Retinal pigment epithelial cell (primary cell): ENCODE data around the gene TMBIM1.

ENCODE experiments used
- DNase-seq: peaks from one replicate; pipeline ENCODE4 v3.0.0-alpha.2; 2010; ENCODE audit warnings: low read depth
- H3K4me3 ChIP-seq: 2 replicates; pipeline ENCODE4 v1.5.1; 2011; ENCODE audit warnings: mild to moderate bottlenecking, low read length, control low read depth, moderate library complexity
- TF ChIP-seq, protein P1 (sequence below): conservative IDR thresholded peaks from 2 replicates; pipeline ENCODE4 v1.5.1; 2011; ENCODE audit warnings: low read depth, low read length, control low read depth, inconsistent platforms

TMBIM1 gene

GRCh38 chr2:218257390-218257981, 34.8 kb downstream of the TMBIM1 start:
- TF ChIP-seq, protein P1, sequence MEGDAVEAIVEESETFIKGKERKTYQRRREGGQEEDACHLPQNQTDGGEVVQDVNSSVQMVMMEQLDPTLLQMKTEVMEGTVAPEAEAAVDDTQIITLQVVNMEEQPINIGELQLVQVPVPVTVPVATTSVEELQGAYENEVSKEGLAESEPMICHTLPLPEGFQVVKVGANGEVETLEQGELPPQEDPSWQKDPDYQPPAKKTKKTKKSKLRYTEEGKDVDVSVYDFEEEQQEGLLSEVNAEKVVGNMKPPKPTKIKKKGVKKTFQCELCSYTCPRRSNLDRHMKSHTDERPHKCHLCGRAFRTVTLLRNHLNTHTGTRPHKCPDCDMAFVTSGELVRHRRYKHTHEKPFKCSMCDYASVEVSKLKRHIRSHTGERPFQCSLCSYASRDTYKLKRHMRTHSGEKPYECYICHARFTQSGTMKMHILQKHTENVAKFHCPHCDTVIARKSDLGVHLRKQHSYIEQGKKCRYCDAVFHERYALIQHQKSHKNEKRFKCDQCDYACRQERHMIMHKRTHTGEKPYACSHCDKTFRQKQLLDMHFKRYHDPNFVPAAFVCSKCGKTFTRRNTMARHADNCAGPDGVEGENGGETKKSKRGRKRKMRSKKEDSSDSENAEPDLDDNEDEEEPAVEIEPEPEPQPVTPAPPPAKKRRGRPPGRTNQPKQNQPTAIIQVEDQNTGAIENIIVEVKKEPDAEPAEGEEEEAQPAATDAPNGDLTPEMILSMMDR = peak; percentile 72
- DNase-seq = no peak
- H3K4me3 ChIP-seq = no peak overlapping the region

GRCh38 chr2:218256612-218257350, 35.5 kb downstream of the TMBIM1 start:
- H3K4me3 ChIP-seq = no peak overlapping the region
- DNase-seq = no peak
- TF ChIP-seq, protein P1 = no peak

GRCh38 chr2:218255446-218255845, 36.9 kb downstream of the TMBIM1 start:
- DNase-seq = no peak
- H3K4me3 ChIP-seq = no peak overlapping the region
- TF ChIP-seq, protein P1 = no peak

GRCh38 chr2:218253232-218253625, 39.1 kb downstream of the TMBIM1 start:
- no peak overlapping the region for H3K4me3 ChIP-seq
- TF ChIP-seq, protein P1 = no peak
- no peak for DNase-seq

DNA sequence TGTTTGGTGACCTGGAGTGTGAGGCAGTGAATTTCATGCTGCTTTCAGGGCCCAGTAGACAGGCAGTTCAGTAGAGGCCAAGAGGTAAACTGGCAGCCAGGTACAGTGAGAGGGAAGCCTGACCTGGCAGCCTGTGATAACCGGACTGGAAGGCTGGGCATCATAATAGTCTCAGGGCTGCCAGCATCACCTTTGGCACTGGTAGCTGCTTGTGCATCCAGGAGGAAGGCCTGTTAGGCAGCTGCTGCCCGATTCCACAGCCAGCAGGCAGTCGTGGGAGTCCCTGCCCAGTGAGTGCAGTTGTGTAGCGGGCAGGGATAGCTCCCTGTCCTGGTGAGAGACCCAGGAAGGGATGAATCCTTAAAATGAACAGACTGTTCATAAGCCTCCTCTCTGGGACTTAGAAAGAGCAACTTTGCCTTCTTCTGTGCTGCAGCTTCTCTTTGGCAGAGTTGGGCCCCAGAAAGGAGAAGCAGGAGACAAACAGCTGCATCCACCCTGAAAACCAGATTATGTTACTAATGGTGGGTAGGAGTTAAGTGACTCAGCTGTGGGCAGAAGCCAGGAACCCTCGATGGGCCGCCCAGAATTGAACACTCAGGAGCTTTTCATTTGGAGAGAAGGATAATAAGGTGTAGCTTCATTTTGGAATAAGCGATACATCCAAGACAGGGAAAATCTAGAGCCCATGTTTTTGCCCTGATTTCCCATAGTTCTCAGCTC, 39.6 kb downstream of the TMBIM1 start:
- DNase-seq = no peak
- TF ChIP-seq, protein P1 = no peak

DNA sequence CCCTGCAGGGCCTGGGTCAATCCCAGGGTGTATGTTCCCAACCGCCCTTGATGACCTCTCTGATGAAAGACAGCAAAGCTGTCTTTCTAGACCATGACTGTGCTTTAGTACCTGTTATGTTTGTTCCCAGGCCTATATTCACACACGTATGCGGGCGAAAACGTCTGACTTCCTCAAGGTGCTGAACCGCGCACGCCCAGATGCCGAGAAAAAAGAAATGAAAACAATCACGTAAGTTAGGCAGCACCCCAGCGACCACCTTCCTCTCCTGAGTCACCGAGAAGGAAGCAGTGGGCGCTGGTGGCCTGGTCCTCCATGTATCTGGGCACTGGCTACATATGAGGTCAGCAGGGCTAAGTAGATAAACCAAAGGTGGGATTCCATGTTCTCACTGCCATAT, 42.6 kb downstream of the TMBIM1 start:
- H3K4me3 ChIP-seq = no peak overlapping the region
- TF ChIP-seq, protein P1 = no peak
- no peak for DNase-seq

More for the DNA sequence above, 39.6 kb downstream of the TMBIM1 start:
- H3K4me3 ChIP-seq = no peak overlapping the region
